ENCODE measurements around the gene GPM6B.

- TF ChIP-seq, protein P1, sequence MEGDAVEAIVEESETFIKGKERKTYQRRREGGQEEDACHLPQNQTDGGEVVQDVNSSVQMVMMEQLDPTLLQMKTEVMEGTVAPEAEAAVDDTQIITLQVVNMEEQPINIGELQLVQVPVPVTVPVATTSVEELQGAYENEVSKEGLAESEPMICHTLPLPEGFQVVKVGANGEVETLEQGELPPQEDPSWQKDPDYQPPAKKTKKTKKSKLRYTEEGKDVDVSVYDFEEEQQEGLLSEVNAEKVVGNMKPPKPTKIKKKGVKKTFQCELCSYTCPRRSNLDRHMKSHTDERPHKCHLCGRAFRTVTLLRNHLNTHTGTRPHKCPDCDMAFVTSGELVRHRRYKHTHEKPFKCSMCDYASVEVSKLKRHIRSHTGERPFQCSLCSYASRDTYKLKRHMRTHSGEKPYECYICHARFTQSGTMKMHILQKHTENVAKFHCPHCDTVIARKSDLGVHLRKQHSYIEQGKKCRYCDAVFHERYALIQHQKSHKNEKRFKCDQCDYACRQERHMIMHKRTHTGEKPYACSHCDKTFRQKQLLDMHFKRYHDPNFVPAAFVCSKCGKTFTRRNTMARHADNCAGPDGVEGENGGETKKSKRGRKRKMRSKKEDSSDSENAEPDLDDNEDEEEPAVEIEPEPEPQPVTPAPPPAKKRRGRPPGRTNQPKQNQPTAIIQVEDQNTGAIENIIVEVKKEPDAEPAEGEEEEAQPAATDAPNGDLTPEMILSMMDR (conservative IDR thresholded peaks at IDR 0.05; ENCODE audit: low read depth in 2 of 2), result no peak
- TF ChIP-seq POLR2AphosphoS5 (IDR thresholded peaks at IDR 0.05; ENCODE audit: low read depth) (no peak), EZH2 (IDR thresholded peaks at IDR 0.05; ENCODE audit: low read depth, unreplicated experiment) (no peak), EZH2phosphoT487 (IDR thresholded peaks at IDR 0.05; ENCODE audit: unreplicated experiment) (no peak), JUNB (IDR thresholded peaks at IDR 0.05; ENCODE audit: unreplicated experiment) (no peak)
These were observed 37.1 kb upstream of the GPM6B start for GRCh38 chrX:13854003-13854402.

All from GM23338 (cell line).